ENCODE data around the gene UPK3B.

DNA sequence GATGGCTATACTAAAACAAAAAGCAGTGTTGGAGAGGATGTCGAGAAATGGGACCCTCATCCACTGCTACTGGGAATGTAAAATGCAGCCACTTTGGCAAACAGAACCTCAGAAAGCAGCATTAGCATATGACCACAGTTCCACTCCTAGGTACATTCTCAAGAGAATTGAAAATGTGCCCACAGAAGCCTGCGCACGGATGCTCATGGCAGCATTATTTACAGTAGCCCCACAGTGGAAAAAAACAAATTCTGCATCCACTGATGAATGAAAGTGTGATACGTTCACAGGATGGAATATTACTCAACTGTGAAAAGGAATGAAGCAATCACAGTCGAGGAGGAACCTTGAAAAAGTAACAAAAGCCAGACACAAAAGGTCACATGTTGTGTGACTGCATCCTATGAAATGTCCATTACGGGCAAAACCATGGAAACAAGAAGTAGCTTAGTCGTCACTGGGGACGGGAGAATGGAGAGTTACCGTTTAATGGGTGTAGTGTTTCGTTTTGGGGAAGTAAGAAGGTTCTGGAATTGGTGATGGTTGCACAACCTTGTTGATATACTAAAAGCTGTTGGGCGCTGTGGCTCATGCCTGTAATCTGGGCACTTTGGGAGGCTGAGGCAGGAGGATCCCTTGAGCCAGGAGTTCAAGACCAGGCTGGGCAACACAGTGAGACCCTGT lies 2.5 kb upstream of the UPK3B start:
- no peak for TF ChIP-seq POLR2A (IDR thresholded peaks at IDR 0.05)
- TF ChIP-seq, protein P1, sequence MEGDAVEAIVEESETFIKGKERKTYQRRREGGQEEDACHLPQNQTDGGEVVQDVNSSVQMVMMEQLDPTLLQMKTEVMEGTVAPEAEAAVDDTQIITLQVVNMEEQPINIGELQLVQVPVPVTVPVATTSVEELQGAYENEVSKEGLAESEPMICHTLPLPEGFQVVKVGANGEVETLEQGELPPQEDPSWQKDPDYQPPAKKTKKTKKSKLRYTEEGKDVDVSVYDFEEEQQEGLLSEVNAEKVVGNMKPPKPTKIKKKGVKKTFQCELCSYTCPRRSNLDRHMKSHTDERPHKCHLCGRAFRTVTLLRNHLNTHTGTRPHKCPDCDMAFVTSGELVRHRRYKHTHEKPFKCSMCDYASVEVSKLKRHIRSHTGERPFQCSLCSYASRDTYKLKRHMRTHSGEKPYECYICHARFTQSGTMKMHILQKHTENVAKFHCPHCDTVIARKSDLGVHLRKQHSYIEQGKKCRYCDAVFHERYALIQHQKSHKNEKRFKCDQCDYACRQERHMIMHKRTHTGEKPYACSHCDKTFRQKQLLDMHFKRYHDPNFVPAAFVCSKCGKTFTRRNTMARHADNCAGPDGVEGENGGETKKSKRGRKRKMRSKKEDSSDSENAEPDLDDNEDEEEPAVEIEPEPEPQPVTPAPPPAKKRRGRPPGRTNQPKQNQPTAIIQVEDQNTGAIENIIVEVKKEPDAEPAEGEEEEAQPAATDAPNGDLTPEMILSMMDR (IDR thresholded peaks at IDR 0.05), result no peak

Measured in transverse colon (tissue), 3 donors.